Measurements from ENCODE around the gene MOB3C.

GRCh38 chr1:46657775-46658174 is 41.2 kb upstream of the MOB3C start:
- TF ChIP-seq EZH2phosphoT487 (conservative IDR thresholded peaks at IDR 0.05; ENCODE audit: low read length): no peak
- no peak for TF ChIP-seq CTCF (IDR thresholded peaks at IDR 0.05; ENCODE audit: insufficient read depth, low read length, poor library complexity, severe bottlenecking)

Data from SU-DHL-6 (cell line).